Measurements from ENCODE around the gene ARL6IP4.
A peak's percentile ranks its signal among the peaks of the same experiment; 100 is the strongest.

The ARL6IP4 gene

DNA sequence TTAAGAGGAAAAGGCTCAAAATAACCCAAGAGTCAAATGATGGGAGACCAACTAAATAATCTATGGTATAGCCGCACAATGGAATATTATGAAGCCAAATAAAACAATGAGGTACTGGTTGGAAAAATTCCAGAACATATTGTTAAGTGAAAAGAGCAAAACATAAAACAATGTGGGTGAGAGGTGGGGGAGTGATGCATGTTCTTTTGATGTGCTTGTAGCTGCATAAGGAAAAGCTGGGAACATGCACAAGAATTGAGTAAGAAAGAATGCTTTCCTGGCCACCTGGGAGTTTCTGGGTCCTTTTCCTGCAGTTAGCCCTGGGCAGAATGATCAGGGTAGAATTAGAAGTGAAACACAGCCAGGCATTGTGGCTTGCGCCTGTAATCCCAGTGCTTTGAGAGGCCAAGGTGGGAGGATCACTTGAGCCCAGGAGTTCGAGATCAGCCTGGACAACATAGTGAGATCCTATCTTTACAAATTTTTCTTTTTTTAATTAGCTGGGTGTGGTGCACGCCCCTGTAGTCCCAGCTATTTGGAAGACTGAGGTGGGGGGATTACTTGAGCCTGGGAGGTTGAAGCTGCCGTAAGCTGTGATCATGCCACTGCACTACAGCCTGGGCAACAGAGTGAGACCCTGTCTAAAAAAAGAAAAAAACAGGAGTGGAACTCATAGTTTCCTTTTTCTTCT lies 22.1 kb upstream of the ARL6IP4 start:
- H3K4me3 ChIP-seq (ENCODE audit: low read depth, low read length) = no peak overlapping the region
- TF ChIP-seq, protein P1, sequence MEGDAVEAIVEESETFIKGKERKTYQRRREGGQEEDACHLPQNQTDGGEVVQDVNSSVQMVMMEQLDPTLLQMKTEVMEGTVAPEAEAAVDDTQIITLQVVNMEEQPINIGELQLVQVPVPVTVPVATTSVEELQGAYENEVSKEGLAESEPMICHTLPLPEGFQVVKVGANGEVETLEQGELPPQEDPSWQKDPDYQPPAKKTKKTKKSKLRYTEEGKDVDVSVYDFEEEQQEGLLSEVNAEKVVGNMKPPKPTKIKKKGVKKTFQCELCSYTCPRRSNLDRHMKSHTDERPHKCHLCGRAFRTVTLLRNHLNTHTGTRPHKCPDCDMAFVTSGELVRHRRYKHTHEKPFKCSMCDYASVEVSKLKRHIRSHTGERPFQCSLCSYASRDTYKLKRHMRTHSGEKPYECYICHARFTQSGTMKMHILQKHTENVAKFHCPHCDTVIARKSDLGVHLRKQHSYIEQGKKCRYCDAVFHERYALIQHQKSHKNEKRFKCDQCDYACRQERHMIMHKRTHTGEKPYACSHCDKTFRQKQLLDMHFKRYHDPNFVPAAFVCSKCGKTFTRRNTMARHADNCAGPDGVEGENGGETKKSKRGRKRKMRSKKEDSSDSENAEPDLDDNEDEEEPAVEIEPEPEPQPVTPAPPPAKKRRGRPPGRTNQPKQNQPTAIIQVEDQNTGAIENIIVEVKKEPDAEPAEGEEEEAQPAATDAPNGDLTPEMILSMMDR (IDR thresholded peaks at IDR 0.05; ENCODE audit: low read depth, low read length, missing control alignments) = no peak
- peak; percentile 61 for DNase-seq (ENCODE audit: low read depth)
- in situ Hi-C loops (cut with HindIII; ENCODE audit: low sequenced_read_pairs) = no loop called here

DNA sequence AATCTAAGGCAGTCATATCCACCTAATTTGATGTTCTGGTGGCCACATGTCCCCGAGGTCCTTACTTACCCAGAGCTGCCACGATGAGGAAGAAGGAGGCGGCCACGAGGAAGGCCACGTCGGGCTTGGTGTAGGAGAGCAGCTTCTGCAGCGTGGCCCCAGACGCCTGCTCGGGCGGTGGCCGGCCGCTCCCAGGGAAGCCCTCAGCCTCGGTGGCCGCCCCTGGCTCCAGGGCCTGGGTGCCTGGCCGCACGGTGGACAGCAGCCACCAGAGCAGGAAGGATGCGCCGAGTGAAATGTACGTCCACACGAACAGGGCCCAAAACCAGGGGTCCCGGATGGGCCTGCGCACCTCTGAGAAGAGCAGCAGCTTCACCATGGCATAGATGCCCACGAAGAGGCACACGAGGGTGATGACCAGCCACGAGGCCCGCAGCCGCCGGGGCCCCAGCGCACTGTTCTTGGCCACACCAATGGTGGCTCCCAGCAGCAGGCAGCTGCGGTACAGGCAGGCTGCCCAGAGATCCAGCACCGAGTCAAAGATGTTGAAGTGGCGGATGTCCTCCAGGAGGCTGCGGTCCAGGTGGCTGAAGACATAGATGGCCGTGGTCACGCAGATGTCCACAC lies 20.8 kb upstream of the ARL6IP4 start:
- in situ Hi-C loops (cut with HindIII; ENCODE audit: low sequenced_read_pairs) = no loop called here
- DNase-seq (ENCODE audit: low read depth) = no peak
- H3K4me3 ChIP-seq (ENCODE audit: low read depth, low read length) = no peak overlapping the region
- TF ChIP-seq, protein P1 (IDR thresholded peaks at IDR 0.05; ENCODE audit: low read depth, low read length, missing control alignments) = no peak

DNA sequence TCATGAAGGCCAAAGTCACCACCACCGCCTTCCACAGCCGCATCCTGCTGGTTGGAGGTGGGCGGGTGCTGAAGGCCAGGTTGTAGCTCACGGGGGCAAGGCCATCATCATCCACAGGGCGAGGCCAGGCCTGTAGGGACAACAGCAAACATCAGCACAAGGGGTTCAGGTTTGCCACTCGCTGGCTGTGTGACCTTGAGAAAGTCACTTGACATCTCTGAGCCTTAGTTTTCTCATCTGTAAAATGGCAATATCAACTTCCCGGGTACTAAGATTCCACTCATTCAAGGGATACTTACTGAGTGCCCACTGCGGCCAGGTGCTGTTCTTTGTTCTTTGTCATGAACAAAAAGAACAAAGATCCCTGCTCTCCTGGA lies 20.3 kb upstream of the ARL6IP4 start:
- in situ Hi-C loops (cut with HindIII; ENCODE audit: low sequenced_read_pairs) = no loop called here
- H3K4me3 ChIP-seq (ENCODE audit: low read depth, low read length) = no peak overlapping the region
- DNase-seq (ENCODE audit: low read depth) = no peak
- TF ChIP-seq, protein P1 (IDR thresholded peaks at IDR 0.05; ENCODE audit: low read depth, low read length, missing control alignments) = no peak

DNA sequence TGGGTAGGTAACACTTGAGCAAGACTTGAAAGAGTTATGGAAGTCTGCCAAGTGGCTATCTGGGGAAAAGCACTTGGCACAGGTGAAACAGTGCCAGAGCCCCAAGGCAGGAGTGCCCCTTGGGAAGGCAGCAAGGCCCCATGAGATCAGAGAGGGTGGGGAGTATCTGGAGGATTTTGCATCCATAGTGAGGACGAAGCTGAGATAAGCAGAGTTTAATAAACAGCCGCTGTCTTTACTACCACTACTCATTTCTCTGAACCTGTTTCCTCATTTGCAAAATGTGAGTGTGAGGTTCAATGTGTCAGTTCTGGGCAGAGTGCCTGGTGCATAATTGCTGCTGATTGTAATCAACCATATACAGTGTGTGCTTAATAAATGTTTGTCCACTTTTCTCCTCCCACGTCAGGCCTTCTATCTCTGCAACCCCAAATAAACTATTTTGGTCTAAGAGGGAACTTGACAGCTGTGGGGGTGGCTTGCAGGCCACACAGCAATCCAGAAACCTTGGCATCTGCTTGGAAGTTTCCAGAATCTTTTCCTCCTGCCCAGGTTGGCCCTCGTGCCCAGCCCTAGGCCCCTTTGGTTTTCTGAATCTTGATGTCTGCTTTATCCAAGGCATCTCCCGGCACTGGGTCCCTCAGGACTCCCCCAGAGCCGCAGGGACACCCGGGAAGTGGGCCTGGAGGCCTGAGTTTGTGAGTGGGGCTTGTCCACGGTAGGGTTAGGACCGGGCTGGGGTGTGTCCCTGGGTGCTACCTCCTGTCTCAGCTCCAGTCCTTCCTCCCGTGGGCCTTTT lies 18.8 kb upstream of the ARL6IP4 start:
- DNase-seq (ENCODE audit: low read depth) = no peak
- no peak overlapping the region for H3K4me3 ChIP-seq (ENCODE audit: low read depth, low read length)
- TF ChIP-seq, protein P1 (IDR thresholded peaks at IDR 0.05; ENCODE audit: low read depth, low read length, missing control alignments) = no peak
- in situ Hi-C loops (cut with HindIII; ENCODE audit: low sequenced_read_pairs) = no loop called here

DNA sequence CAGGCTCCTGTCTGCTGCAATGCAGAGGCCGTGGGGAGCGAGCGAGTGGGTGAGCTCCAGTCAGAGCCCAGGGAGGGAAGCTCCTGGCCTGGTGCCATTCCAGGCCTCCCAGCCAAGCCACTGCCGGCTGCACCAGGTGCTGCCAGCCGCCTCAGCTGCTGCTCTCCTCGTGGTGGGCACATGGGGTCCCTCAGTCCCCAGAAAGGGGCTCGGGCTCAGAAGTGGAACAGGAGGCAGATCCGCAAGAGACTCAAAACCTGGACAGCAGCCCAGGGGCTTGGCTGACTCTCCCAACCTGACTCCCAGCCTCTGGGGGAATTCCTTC lies 16.6 kb upstream of the ARL6IP4 start:
- no peak for DNase-seq (ENCODE audit: low read depth)
- in situ Hi-C loops (cut with HindIII; ENCODE audit: low sequenced_read_pairs) = no loop called here
- H3K4me3 ChIP-seq (ENCODE audit: low read depth, low read length) = no peak overlapping the region
- TF ChIP-seq, protein P1 (IDR thresholded peaks at IDR 0.05; ENCODE audit: low read depth, low read length, missing control alignments) = no peak

DNA sequence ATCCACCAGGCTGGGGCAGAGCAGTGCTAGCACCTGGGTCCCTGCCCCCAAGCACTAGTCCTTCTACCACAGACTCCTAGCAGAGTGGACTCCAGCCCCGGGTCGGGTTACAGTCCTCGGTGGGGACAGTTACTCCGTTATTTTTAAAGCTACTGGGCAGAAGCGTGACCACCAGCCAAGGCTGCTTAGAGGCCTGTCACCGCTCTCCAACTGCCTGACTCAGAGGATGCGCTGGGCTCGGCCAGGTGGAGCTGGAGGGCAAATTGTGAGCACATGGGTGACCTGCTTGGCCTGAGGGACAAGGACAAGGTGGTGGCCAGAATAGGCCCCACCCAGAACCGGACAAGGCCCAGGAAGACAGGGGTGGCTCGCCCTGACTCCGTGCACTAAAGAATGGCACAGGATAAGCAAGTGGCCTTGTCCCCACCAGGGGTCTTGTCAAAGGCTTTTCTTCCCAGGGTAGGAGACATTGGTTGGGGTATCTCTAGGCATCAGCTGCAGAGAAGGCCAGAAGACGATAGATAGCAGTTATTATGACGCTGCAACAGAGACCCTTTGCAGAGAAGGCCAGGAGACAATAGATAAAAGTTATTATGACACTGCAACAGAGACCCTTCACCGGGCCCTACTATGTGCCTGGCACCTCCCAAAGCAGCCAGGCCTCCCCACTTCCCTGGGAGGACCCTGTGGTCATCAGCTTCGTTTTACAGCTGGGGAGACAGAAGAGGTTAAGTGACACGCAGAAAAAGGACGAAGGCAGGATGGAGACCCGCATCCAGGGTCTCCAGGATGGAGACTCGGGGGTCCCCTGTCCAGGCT lies 15.8 kb upstream of the ARL6IP4 start:
- DNase-seq (ENCODE audit: low read depth) = no peak
- in situ Hi-C loops (cut with HindIII; ENCODE audit: low sequenced_read_pairs) = no loop called here
- no peak overlapping the region for H3K4me3 ChIP-seq (ENCODE audit: low read depth, low read length)
- TF ChIP-seq, protein P1 (IDR thresholded peaks at IDR 0.05; ENCODE audit: low read depth, low read length, missing control alignments) = no peak

Data from astrocyte of the cerebellum (primary cell).